ENCODE data around the gene PHF1.

Gene PHF1

GRCh38 chr6:33418690-33419291 is 8.0 kb downstream of the PHF1 start:
- DNase-seq, result no peak

GRCh38 chr6:33419580-33420490 is 9.0 kb downstream of the PHF1 start, which contains the start of gene SYNGAP1:
Gene SYNGAP1 (plus strand): TSS chr6:33420065. CDS start chr6:33420265, 200 bp downstream.
- peak; percentile 38 for DNase-seq

GRCh38 chr6:33420491-33421343 is 9.9 kb downstream of the PHF1 start:
- DNase-seq, result no peak

- no peak for DNase-seq
Observed at GRCh38 chr6:33421344-33421643, 10.5 kb downstream of the PHF1 start.

GRCh38 chr6:33423777-33424176 is 13.0 kb downstream of the PHF1 start:
- DNase-seq, result no peak

- DNase-seq, result no peak
Observed at GRCh38 chr6:33424855-33425667, 14.2 kb downstream of the PHF1 start.

- peak; percentile 73 for DNase-seq
Observed at GRCh38 chr6:33425668-33426577, 15.1 kb downstream of the PHF1 start.

GRCh38 chr6:33426590-33427511 is 16.0 kb downstream of the PHF1 start:
- no peak for DNase-seq

- DNase-seq, result no peak
Observed at GRCh38 chr6:33427585-33428223, 16.9 kb downstream of the PHF1 start.

GRCh38 chr6:33428224-33428965 is 17.6 kb downstream of the PHF1 start:
- DNase-seq, result no peak

- no peak for DNase-seq
Observed at GRCh38 chr6:33428966-33429749, 18.3 kb downstream of the PHF1 start.

GRCh38 chr6:33429750-33430052 is 18.9 kb downstream of the PHF1 start:
- DNase-seq, result no peak

GRCh38 chr6:33430334-33430733 is 19.5 kb downstream of the PHF1 start:
- DNase-seq, result no peak

GRCh38 chr6:33430991-33431879 is 20.4 kb downstream of the PHF1 start:
- no peak for DNase-seq

- no peak for DNase-seq
Observed at GRCh38 chr6:33431880-33432541, 21.2 kb downstream of the PHF1 start.

- DNase-seq, result no peak
Observed at GRCh38 chr6:33432546-33432945, 21.7 kb downstream of the PHF1 start.
